Measurements from ENCODE around the gene ZNF839.

DNA sequence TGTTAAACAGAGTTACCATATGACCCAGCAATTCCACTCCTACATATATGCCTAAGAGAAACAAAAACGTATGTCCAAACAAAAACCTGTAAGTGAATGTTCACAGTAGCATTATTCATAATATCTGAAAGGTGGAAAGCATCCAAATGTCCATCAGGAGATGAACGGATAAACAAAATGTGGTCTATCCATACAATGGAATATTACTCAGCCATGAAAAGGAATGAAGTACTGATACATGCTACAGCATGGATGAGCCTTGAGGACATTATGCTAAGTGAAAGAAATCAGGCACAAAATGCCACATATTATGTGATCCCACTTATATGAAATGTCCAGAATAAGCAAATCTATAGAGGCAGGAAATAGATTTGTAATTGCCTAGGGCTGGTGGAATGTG is 31.4 kb upstream of the ZNF839 start:
- TF ChIP-seq EP300 (IDR thresholded peaks at IDR 0.05) (no peak), MYC (IDR thresholded peaks at IDR 0.05; ENCODE audit: borderline replicate concordance, low read length) (no peak), PHF8 (IDR thresholded peaks at IDR 0.05; ENCODE audit: borderline replicate concordance, low read depth) (no peak), JUNB (IDR thresholded peaks at IDR 0.05) (no peak), CEBPB (IDR thresholded peaks at IDR 0.05) (no peak), POLR2A (IDR thresholded peaks at IDR 0.05; ENCODE audit: low read length) (no peak), ZFP36 (IDR thresholded peaks at IDR 0.05; ENCODE audit: borderline replicate concordance, partially characterized antibody) (no peak), POLR2AphosphoS2 (conservative IDR thresholded peaks at IDR 0.05; ENCODE audit: low read length) (no peak), ELK1 (IDR thresholded peaks at IDR 0.05; ENCODE audit: low read depth, low read length) (no peak), BCL3 (IDR thresholded peaks at IDR 0.05) (no peak), CTCF (IDR thresholded peaks at IDR 0.05) (no peak), SMC3 (IDR thresholded peaks at IDR 0.05) (no peak)
